HG03432 (cell line): ENCODE measurements around the gene RMI1.
"Not testable (repeated sequence)": the region's sequence is repeated elsewhere in the genome, so short reads cannot be mapped to it uniquely, and the experiment has no call there.

Source experiments
- ATAC-seq: cut with Tn5 transposase; IDR thresholded peaks from one replicate; pipeline ENCODE4 v1.9.1; 2021; ENCODE audit warnings: mild to moderate bottlenecking, moderate library complexity; ENCODE audit not compliant: unreplicated experiment

The RMI1 gene

DNA sequence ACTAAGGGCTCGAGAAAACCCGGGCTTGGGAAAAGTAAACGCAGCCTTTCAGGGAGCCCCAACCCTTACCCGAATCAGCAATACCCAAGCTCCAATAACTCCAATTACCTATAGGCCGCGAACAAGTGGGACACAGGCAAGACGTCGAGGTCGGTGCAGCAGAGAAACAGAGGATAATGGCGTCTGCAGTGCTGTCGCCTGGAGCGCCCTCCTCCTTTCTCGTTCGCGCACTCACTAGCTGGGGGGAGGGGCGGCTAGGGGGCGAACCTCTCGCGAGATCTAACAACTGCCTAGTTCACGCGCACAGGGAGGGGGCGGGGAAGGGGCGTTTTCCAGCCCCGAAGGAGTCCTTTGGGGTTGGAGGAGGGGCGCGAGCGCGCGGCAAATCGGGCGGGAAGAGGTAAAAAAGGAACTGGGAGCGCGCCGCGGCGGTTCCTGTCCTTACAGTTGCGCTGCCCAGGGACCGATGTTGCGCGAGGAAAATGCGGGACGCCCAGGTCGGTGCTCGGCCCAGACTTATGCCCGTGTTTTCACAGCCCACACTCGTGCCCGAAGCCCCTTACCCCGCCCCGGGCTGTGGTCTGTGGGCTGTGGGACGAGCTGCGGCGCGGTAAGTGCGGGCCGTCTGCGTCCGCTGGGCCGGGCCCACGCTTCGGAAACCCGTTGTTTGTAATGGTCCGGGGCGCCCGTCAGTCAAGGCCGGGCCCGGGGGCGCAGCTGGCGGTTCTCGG, at the start of gene RMI1:
RMI1 (plus strand) TSS at position 411 of the 731 bp plus-strand sequence. CDS start 20,182 bp downstream, outside the sequence.
- ATAC-seq: peak; percentile 76

DNA sequence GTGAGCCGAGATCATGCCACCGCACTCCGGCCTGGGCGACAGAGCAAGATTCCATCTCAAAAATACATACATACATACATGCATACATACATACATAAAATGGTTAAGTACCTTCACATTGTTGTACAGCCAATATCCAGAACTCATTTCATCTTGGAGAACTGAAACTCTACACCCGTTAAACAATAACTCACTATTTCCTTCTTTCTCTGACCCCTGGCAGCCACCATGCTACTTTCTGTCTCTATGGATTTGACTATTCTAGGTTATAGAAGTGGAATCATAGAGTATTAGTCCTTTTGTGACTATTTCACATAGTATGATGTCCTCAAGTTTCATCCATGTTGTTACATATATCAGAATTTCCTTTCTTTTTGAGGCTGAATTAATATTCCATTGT, 49.7 kb upstream of the RMI1 start:
- ATAC-seq: no peak

DNA sequence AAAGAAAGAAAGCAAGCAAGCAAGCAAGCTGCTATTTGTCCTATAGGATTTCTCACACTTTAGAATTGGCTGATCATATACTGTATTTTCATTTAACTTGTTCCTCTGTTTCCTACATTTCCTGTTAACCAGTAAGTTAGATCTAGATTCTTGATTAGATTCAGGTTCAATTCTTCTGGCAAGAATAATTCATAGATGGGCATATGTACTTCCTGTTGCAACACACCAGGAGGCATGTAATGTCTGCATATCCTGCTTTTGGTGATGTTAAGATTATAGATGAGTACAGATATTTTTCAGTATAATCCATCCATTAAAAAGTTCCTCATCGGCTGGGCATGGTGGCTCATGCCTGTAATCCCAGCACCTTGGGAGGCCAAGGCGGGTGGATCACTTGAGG, 48.6 kb upstream of the RMI1 start:
- no peak for ATAC-seq

DNA sequence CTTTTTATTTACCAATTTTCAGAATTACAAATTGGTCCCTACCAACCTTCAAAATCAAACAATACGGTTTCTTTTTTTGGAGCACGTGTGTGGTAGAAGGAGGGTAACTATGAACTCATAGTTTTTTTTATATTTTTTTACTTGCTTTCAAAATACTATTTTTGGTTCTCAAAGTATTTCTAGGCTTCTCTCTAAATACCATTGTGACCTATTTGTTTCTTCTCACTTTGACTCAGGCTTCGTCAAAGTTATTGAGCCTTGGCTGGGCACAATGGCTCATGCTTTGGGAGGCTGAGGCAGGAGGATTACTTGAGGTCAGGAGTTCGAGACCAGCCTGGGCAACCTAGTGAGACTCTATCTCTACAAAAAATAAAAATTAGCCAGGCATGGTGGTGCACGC, 47.8 kb upstream of the RMI1 start:
- no peak for ATAC-seq

DNA sequence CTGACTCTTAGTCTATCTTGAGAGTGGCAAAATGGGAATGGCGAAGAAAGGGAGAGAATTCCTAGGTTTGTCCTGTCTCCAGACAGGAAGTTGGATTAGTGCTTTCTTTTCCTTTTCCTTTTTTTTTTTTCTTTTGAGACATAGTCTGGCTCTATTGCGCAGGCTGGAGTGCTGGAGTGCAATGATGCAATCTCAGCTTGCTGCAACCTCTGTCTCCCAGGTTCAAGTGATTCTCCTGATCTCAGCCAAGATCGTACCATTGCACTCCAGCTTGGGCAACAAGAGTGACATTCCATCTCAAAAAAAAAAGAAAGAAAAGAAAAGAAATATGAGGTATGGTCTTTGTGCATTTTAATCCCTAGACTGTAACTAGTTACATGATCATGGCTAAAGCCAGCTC, 46.8 kb upstream of the RMI1 start:
- ATAC-seq: no peak

DNA sequence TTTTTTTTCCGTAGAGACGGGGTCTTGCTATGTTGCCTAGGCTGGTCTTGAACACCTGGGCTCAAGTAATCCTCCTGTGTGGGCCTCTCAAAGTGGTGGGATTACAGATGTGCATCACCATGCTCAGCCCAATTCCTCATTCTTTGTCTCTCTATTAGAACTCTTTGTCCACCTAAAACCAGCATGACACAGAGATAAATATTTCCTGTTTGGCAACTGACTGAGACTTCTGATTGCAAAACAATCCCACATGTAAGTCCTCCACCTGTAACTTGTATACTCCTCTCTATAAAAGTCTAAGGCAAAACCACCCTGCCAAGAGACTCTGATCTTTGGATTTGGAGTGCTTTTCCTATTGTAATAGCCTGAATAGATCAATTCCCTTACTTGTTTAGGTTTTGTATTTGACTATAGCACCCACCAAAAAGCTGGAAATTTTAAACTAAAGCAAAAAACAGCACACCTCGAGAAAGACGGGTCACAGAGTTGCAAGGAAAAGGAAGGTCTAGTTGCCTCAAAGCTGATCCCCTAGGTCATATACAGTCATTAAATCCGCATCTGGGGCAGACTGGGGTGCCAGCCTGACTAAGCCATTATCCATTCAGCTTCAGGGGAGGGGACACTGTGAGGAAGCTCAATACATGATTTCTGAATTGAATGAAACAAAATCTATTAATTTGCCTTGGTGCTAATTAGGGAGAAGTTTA, 45.9 kb upstream of the RMI1 start:
- ATAC-seq: no peak

DNA sequence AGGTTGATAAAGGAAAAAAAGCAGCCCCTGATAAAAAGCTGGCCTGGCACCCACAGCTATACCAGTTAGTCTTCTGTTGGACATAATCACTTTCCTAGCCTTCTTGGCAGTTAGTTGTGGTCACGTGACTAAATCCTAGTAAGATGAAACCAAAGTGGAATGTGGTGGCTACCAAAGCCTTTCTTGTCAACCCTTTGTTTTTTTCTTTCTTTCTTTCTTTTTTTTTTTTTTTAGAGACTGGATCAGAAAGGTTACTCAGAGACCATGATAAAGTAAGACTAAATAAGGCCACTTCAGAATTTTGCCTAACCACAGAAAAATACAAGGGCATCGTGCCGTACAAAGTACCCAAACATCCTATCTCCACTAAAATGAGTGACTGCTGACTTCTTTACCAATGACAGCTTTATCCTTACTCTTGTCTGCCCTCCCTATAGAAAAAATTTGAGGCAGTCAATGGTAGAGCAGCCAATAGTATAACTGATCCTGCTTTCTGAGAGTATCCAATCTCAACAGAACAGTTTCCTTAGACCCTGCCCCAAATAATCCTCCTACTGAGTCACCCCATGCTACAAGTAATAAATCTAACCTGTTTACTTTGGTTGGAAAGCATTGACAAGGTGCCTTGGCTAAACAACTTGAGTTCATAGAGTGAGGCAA, 45.2 kb upstream of the RMI1 start:
- no peak for ATAC-seq

DNA sequence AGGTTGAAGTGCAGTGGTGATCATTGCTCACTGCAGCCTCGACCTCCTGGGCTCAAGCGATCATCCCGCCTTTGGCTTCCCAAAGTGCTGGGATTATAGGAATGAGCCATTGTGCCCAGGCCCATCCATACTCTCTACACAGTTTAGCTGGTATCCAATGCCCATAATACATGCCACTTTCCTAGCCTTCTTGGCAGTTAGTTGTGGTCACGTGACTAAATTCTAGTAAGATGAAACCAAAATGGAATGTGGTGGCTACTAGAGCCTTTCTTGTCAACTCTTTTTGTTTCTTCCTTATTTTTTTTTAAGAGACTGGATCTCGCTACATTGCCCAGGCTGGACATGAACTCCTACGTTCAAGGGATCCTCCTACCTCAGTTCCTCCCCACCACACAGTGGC, 44.1 kb upstream of the RMI1 start:
- ATAC-seq: no peak

DNA sequence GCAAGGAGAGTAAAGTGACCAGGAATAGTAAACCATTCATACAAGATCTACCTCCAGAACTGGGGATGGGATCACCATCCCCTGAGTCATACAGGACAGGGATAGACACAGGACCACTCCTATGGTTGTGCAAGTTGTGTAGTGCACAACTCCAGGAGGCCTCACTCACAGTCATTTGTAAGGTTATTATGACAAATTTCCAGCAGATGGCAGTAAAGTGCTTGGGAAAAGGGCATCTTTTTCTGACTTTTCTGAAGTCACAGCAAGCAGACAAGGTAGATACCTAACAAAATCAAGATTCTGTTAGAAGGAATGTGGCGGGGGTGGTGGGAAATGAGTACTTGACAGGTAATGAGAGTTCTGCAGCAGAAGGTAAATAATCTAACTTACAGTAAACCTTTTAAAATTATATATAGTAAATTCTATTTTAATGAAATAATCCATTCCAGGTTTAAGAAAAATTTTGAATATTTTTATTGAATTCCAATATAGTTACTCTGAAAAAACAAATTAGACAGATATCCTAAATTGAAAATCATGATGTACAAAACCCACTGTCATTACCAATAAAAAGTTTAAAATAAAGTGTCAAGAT, 42.6 kb upstream of the RMI1 start:
- peak; percentile 74 for ATAC-seq

DNA sequence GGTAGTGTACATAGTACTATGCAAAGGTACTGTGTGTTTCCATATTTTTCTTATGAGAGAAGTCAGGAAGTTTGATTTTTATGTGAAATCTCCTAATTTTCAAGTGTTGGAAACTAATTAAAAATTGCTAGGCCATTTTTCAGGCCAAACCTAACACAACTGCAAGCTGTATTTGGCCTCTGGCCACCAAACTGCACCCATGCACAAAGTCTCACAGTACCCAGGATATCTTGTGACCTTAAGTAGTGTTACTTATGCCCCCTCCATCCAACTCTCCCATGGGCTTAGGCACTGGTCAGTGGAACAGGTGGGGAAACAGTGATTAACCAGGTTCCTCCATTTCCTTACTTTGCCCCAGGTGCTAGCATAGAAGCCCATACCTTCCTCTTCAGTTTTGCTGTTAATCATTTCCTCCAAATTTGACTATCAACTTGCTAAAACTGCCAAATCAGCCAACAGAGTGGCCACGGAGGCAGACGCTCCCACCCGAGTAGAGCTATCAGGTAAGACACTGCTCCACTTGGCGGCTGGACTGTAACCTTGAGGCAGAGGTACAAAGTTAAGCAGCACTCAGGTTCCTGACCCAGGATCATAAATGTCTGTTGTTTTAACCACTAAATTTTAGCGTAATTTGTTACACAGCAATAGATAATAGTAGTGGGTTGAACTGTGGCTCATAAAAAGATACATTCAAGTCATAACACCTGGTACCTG, 39.9 kb upstream of the RMI1 start:
- no peak for ATAC-seq

DNA sequence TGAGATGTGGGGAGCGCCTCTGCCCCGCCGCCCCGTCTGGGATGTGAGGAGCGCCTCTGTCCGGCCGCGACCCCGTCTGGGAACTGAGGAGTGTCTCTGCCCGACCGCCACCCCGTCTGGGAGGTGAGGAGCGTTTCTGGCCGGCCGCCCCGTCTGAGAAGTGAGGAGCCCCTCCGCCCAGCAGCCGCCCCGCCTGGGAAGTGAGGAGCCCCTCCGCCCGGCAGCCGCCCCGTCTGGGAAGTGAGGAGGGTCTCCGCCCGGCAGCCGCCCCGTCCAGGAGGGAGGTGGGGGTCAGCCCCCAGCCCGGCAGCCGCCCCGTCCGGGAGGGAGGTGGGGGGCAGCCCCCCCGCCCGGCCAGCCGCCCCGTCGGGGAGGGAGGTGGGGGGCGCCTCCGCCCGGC, 32.5 kb upstream of the RMI1 start:
- not testable (repeated sequence) for ATAC-seq

DNA sequence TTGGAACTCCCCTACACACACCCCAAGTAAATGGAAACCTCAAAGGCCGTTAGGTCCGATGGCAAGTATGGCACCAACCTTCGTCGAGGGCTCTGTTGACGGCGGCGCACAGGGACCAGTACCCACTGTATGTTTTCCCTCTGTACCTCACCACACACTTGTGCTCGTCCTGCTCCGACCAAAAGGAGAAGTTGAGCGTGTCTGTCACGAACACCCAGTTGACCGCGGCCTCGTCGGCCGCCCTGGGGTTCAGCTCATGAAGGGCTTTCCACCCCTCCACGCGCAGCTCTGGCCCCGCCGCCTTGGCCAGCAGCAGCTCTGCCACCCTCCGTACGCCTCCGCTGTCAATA, 24.5 kb upstream of the RMI1 start:
- ATAC-seq: peak; percentile 63

DNA sequence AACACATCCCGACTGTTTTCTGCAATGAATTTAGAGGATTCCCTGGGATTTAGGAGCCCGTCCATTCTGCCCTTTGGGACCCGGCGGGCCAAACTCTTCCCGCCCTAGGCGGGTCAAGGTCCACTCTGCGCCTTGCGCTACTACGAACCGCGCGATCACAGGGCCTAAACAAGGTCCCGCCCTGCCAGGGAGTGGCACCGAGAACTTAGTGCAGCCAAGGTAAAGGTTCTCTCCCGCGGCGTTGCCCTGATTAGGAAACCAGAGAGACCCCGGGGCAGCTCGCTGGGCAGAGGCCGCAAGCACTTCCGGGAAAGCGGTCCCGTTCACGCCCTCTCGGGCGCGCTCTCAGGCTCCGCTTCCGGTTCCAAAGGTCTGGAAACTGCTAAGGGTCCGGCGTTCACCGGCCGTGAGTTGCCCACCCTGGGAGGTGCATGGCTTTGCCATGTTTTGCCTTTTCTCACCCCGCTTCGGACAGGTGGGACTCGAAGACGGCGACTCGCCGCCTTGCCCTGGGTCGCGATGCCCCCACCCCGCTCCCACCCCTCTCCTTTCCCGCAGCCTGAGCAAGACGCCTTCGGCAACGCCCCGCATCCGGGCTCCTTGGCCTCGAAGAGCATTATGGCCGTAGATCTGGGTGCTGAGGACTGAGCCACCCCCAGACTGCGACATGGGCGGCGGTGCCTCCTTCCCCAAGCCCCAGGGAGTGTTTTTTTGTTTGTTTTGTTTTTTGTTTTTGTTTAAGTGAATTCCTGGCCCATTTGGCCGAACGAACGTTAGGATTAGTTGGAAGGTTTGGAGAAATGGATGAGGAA, 24.0 kb upstream of the RMI1 start:
- ATAC-seq: peak; percentile 92

DNA sequence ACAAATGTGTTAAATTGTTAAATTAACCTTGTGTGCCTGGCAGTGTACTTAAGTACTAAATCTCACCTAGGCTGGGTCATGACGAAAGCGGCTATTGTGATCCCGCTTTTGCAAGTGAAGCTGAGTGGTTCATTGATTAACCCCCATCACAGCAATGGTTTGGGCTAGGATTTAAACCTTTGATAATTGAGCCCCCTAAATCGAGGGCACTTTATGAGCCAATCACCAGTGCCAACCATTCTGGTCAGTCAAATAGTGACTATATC, 23.4 kb upstream of the RMI1 start:
- no peak for ATAC-seq

DNA sequence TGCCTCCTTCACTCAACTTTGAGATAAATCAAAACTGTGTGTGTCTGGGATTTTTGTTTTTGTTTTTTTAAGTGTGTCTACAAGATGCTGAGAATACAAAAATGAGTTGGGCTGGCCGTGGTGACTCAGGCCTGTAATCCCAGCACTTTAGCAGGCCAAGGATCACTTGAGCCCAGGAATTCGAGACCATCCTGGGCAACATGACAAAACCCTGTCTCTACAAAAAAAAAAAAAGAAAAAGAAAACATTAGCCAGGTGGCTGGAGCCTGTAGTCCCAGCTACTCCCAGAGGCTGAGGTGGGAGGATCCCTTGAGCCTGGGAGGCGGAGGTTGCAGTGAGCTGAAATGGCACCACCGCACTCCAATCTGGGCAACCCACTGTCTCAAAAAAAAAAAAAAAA, 21.5 kb upstream of the RMI1 start:
- no peak for ATAC-seq

DNA sequence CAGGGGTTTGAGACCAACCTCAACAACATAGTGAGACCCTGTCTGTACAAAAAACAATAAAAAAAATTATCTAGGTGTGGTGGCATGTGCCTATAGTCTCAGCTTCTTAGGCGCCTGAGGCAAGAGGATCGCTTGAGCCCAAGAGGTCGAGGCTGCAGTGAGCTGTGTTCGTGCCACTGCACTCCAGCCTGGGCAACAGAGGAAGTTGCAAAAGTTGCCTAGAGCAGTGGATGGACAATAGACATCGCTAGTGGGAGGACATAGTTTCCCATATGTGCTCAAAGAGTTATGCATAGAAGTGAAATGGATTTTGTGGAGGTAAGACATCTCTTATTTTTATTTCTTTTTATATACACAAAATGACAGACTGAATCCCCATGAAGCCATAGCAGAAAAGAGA, 19.6 kb upstream of the RMI1 start:
- no peak for ATAC-seq

DNA sequence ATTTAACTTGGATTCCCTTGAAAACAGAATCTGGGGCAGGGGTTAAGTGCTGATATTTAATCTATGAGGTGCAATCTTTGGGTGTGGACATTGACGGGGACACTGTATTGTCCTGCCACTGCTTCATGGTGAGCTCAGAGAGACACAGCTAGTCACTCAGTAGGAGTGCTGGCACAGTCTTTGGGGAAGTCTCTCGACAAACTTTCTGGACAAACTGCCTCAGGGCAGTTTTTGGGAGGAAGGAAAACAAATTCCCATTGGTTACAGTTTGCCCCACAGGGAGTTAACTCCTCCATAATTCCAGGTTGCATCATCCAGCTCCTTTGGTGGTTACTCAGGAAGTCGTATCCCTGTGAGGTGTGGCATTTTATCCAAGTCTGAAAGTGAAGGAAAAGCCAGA, 18.4 kb upstream of the RMI1 start:
- ATAC-seq: no peak

DNA sequence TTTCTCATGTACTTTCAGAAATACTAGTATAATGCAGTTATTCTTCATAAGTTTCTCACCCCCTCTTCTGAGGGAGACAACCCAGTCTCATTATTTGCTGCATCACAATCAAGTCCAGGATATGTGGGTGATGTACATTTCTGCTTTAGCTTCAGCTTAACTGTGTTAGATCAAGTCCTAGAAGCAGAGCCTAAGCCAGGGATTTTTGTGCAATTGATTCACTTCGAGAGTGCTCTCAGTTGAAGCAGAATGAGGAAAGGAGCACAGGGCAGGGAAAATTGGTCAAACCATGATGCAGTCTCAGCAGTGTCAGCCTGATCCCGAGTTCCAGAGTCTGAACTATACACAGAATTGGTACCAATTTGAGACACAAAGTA, 15.6 kb upstream of the RMI1 start:
- no peak for ATAC-seq

DNA sequence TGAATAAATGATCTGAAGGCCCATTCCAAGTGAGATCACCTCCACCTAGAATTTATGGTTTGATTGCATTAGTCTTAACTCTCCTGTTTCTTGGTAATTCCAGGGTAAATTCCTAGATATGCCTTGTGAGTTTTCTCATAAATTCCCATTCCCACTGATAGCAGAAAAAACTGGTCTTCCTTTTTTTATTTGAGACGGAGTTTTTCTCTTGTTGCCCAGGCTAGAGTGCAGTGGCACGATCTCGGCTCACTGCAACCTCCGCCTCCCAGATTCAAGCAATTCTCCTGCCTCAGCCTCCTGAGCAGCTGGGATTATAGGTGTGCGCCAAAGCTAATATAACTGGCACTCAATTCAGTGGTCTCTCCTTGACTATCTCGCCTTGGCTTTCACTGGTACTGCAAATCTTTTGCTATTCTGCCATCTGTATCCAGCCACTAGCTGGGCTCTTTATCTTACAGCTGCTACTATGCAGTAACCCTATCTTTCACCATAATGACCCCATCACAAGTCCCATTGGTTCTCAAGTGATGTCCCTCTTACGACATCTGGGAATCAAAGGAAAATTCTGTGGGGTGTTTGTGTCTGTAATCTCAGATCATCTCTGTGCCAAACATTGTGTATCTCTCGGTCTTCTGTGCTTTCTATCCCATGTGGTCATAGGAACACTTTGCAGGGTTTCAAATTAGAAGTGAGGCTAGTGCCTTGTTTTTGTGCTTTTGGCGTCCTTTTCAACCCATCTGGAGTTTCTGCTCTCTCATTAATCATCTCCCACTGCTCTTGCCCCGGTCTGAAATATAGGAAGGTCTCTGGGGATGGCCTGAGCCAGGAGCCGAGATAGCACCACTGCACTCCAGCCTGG, 15.0 kb upstream of the RMI1 start:
- ATAC-seq: no peak

DNA sequence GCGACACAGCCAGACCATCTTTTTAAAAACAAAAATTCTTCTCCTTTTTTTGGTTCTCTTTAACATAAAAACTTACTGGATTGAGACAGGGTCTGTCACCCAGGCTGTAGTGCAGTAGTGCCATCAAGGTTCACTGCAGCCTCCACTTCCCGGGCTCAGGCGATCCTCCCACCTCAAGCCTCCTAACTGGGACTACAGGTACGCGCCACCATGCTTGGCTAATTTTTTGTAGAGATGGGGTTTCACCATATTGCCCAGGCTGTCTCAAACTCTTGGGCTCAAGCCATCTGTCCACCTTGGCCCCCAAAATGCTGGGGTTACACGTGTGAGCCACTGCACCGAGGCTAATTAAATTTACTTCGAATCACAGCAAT, 14.4 kb upstream of the RMI1 start:
- ATAC-seq: no peak
